NCI-H2196 (cell line): ENCODE data around the gene COQ10A.

Source experiments
- DNase-seq: peaks from one replicate; lab custom pipeline; 2025; ENCODE audit not compliant: unreplicated experiment; lab: John Stamatoyannopoulos, UW

The COQ10A gene

GRCh38 chr12:56311003-56311402, 44.3 kb downstream of the COQ10A start:
- DNase-seq: no peak

GRCh38 chr12:56315249-56315621, 48.5 kb downstream of the COQ10A start:
- no peak for DNase-seq

GRCh38 chr12:56315622-56316473, 49.1 kb downstream of the COQ10A start, which contains the start of gene CNPY2:
Gene CNPY2 (minus strand): TSS chr12:56315988. CDS start chr12:56315217, 771 bp downstream.
- peak; percentile 95 for DNase-seq

- DNase-seq: no peak
Observed at GRCh38 chr12:56317675-56318074, 50.9 kb downstream of the COQ10A start.
